GM23338 (cell line): ENCODE data around the gene GSS. TPM values are rescaled to one million over a fixed set of nuclear protein-coding genes. Genes with fewer than 3 reads are reported as not detected.

Experiments used
- ATAC-seq: fragments of 200-7000 bp; cut with Tn5 transposase; 3 replicates; pipeline ENCODE4 v1.9.1; 2020
- DNase-seq: peaks from one replicate; pipeline ENCODE4 v3.0.0-alpha.2; 2015; ENCODE audit warnings: low spot score
- H2AFZ ChIP-seq: fragments of 200-600 bp; sonication (generic); 2 replicates; pipeline ENCODE4 v1.8.0; 2016; ENCODE audit warnings: antibody characterized with exemption, mild to moderate bottlenecking, moderate library complexity
- H3F3A ChIP-seq: fragments of 200-600 bp; sonication (generic); replicated peaks from 2 replicates; pipeline ENCODE4 v1.8.0; 2017; ENCODE audit warnings: antibody characterized with exemption, mixed run types, low read depth
- H3K27ac ChIP-seq: fragments of 200-600 bp; sonication (generic); 2 replicates; pipeline ENCODE4 v1.6.1; 2016; ENCODE audit warnings: low read depth
- H3K27me3 ChIP-seq: fragments of 200-600 bp; sonication (generic); 2 replicates; pipeline ENCODE4 v1.8.0; 2016; ENCODE audit warnings: mild to moderate bottlenecking, mixed run types, moderate library complexity; ENCODE audit not compliant: insufficient read depth
- H3K36me3 ChIP-seq: fragments of 200-600 bp; sonication (generic); 2 replicates; pipeline ENCODE4 v1.8.0; 2016; ENCODE audit warnings: mild to moderate bottlenecking; ENCODE audit not compliant: insufficient read depth
- H3K4me1 ChIP-seq: fragments of 200-600 bp; sonication (generic); 2 replicates; pipeline ENCODE4 v1.8.0; 2016; ENCODE audit warnings: mild to moderate bottlenecking, moderate library complexity; ENCODE audit not compliant: insufficient read depth
- H3K4me2 ChIP-seq: fragments of 200-600 bp; sonication (generic); 2 replicates; pipeline ENCODE4 v1.7.1; 2017; ENCODE audit warnings: mixed run types
- H3K4me3 ChIP-seq: fragments of 200-600 bp; sonication (generic); 2 replicates; pipeline ENCODE4 v1.6.1; 2016; ENCODE audit warnings: mixed run types
- H3K79me2 ChIP-seq: fragments of 200-600 bp; sonication (generic); replicated peaks from 2 replicates; pipeline ENCODE4 v1.8.0; 2017; ENCODE audit warnings: mild to moderate bottlenecking; ENCODE audit not compliant: insufficient read depth
- H3K9me2 ChIP-seq: fragments of 200-600 bp; sonication (generic); 2 replicates; pipeline ENCODE4 v1.8.0; 2017; ENCODE audit not compliant: insufficient read depth
- H4K20me1 ChIP-seq: fragments of 200-600 bp; sonication (generic); replicated peaks from 2 replicates; pipeline ENCODE4 v1.8.0; 2017; ENCODE audit warnings: mild to moderate bottlenecking; ENCODE audit not compliant: insufficient read depth
- H3K27ac Mint-ChIP-seq: 2 replicates; pipeline ENCODE4 v1.8.0; 2020; ENCODE audit warnings: inconsistent platforms, mild to moderate bottlenecking, moderate library complexity, mixed read lengths
- H3K27me3 Mint-ChIP-seq: 3 replicates; pipeline ENCODE4 v1.8.0; 2022; ENCODE audit warnings: low read depth, mild to moderate bottlenecking, moderate library complexity, mixed read lengths, inconsistent platforms; ENCODE audit not compliant: insufficient read depth, poor library complexity
- H3K36me3 Mint-ChIP-seq: 3 replicates; pipeline ENCODE4 v1.8.0; 2021; ENCODE audit warnings: low read depth, mild to moderate bottlenecking, inconsistent platforms, moderate library complexity, mixed read lengths
- H3K4me1 Mint-ChIP-seq: 3 replicates; pipeline ENCODE4 v1.8.0; 2020; ENCODE audit warnings: mild to moderate bottlenecking, inconsistent platforms, mixed read lengths
- H3K4me3 Mint-ChIP-seq: 3 replicates; pipeline ENCODE4 v1.8.0; 2021; ENCODE audit warnings: moderate library complexity, mild to moderate bottlenecking, inconsistent platforms, mixed read lengths
- H3K9me3 Mint-ChIP-seq: 3 replicates; pipeline ENCODE4 v1.8.0; 2020; ENCODE audit warnings: moderate library complexity, mild to moderate bottlenecking, inconsistent platforms, mixed read lengths
- CREB1 ChIP-seq: fragments of 250-450 bp; sonication (Bioruptor Pico); IDR thresholded peaks from 2 replicates; pipeline ENCODE4 v1.5.0; 2020; ENCODE audit warnings: low read depth, mild to moderate bottlenecking, moderate library complexity
- ZNF462 ChIP-seq: fragments of 250-450 bp; sonication (Bioruptor Pico); IDR thresholded peaks from 2 replicates; pipeline ENCODE4 v1.5.0; 2020; ENCODE audit warnings: mild to moderate bottlenecking, moderate library complexity
- polyA plus RNA-seq: library from polyadenylated mRNA; unstranded; fragments of >200 nt; fragmentation: Nextera tagmentation; extraction: Ambion mirVana; gene quantifications from 2 replicates; pipeline ENCODE4 v1.2.1, GENCODE V29; 2016
- total RNA-seq: library from RNA; depleted of rRNA; stranded (reverse); fragments of >200 nt; shearing (Covaris generic); gene quantifications from 2 replicates; pipeline ENCODE4 v1.2.3, GENCODE V29; 2014

GSS gene
- total and polyA plus RNA-seq, 2 experiments from 2014 or later = 34.0 to 63.3 TPM

- 0 out of 2 replicates have a peak overlapping the region, but pooled peaks have one; percentile 12 for H3K27ac ChIP-seq
Observed at GRCh38 chr20:34953960-34954359, 1.6 kb downstream of the GSS start.

More at GRCh38 chr20:34953960-34954359, 1.6 kb downstream of the GSS start:
- H3K9me3 Mint-ChIP-seq = peaks cover 4% of the 10 kb centered on the region; the same call in 2 of the 3 replicates
- no peak overlapping the region for H2AFZ ChIP-seq
- ATAC-seq (no peak), DNase-seq (no peak)
- H3K27me3 Mint-ChIP-seq = peaks cover 12% of the 10 kb centered on the region
- no peaks in the 10 kb centered on the region; the same call in 1 of the 2 replicates for H4K20me1 ChIP-seq
- H3K27ac Mint-ChIP-seq = no peak overlapping the region
- H3K79me2 ChIP-seq = no peaks in the 10 kb centered on the region
- peaks cover 37% of the 10 kb centered on the region for H3K4me1 Mint-ChIP-seq
- no peaks in the 10 kb centered on the region for H3K9me2 ChIP-seq
- H3K4me3 ChIP-seq = no peak overlapping the region
- 0 out of 3 replicates have a peak, but pooled peaks cover 3% of the 10 kb centered on the region for H3K36me3 Mint-ChIP-seq
- peaks cover 15% of the 10 kb centered on the region; the same call in 1 of the 2 replicates for H3F3A ChIP-seq
- H3K4me3 Mint-ChIP-seq = no peak overlapping the region
- no peak for TF ChIP-seq CREB1 (CRISPR knock-in tag)
- no peak for TF ChIP-seq ZNF462
- peaks cover 32% of the 10 kb centered on the region for H3K4me1 ChIP-seq
- peaks cover 5% of the 10 kb centered on the region; the same call in 1 of the 2 replicates for H3K36me3 ChIP-seq
- no peak overlapping the region for H3K4me2 ChIP-seq
- H3K27me3 ChIP-seq = no peaks in the 10 kb centered on the region
